Measurements from ENCODE around the gene GGT7.

Gene GGT7, protein sequence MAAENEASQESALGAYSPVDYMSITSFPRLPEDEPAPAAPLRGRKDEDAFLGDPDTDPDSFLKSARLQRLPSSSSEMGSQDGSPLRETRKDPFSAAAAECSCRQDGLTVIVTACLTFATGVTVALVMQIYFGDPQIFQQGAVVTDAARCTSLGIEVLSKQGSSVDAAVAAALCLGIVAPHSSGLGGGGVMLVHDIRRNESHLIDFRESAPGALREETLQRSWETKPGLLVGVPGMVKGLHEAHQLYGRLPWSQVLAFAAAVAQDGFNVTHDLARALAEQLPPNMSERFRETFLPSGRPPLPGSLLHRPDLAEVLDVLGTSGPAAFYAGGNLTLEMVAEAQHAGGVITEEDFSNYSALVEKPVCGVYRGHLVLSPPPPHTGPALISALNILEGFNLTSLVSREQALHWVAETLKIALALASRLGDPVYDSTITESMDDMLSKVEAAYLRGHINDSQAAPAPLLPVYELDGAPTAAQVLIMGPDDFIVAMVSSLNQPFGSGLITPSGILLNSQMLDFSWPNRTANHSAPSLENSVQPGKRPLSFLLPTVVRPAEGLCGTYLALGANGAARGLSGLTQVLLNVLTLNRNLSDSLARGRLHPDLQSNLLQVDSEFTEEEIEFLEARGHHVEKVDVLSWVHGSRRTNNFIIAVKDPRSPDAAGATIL

DNA sequence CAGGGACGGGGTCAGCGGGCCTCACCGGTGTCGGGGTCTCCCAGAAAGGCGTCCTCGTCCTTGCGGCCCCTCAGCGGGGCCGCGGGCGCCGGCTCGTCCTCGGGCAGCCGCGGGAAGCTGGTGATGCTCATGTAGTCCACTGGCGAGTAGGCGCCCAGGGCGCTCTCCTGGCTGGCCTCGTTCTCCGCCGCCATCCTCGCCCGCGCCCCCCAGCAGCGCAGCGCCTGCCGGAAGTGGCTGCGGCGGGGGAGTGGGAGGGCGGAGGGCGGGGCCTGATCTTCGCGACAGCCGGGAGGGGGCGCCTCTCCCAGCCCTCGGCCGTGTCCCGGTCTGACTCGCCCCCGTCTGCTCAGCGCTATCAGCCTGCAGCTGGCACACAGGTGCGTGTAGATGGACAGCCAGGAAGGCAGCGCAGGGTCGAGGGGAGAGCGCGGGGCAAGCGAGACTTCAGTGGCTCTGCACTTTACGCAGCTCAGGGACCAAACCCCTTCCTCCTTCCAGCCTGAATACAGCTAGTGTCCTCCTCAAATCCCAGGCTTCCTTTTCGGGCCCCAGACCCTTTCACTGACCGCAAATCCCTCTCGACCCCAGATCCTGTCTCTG lies at the start of gene GGT7:
Gene GGT7 (minus strand): TSS at position 235 of the 603 bp plus-strand sequence. CDS start 41 bp downstream, at position 194.
- TF ChIP-seq, protein P1, sequence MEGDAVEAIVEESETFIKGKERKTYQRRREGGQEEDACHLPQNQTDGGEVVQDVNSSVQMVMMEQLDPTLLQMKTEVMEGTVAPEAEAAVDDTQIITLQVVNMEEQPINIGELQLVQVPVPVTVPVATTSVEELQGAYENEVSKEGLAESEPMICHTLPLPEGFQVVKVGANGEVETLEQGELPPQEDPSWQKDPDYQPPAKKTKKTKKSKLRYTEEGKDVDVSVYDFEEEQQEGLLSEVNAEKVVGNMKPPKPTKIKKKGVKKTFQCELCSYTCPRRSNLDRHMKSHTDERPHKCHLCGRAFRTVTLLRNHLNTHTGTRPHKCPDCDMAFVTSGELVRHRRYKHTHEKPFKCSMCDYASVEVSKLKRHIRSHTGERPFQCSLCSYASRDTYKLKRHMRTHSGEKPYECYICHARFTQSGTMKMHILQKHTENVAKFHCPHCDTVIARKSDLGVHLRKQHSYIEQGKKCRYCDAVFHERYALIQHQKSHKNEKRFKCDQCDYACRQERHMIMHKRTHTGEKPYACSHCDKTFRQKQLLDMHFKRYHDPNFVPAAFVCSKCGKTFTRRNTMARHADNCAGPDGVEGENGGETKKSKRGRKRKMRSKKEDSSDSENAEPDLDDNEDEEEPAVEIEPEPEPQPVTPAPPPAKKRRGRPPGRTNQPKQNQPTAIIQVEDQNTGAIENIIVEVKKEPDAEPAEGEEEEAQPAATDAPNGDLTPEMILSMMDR (IDR thresholded peaks at IDR 0.05; ENCODE audit: poor library complexity, severe bottlenecking): peak; percentile 100
- DNase-seq (ENCODE audit: low spot score): peak; percentile 95
- ATAC-seq (ENCODE audit: low read depth): peak; percentile 47
- Histone ChIP-seq H3K36me3 (ENCODE audit: low read depth) (no peaks in the 10 kb centered on the region), H3K4me3 (ENCODE audit: severe bottlenecking) (peak within 1 kb of the TSS; percentile 41), H3K4me1 (ENCODE audit: insufficient read depth, poor library complexity, severe bottlenecking) (peaks cover 22% of the 10 kb centered on the region), H3K9me3 (ENCODE audit: severe bottlenecking) (no peaks in the 10 kb centered on the region), H3K27me3 (ENCODE audit: insufficient read depth, poor library complexity, severe bottlenecking) (no peaks in the 10 kb centered on the region), H3K27ac (ENCODE audit: poor library complexity, severe bottlenecking) (no peak within 1 kb of the TSS)

DNA sequence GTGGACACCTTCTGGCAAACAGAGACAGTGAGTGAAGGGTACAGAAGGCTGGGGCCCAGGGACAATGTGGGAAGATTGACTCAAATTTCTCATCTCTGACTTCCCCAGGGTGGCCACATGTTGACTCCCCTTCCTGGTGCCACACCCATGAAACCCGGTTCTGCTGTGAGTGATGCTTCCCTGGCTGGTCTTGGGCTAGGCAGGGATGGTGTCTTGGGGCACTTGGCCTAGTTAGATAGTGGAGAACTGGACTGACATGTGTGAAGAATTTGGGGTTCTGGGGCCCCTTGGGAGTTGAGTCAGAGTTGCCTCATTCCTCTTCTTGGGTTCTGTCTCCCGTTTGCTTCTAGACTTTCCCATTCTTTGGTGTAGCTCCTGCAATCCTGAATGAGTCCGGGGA lies 48.8 kb upstream of the GGT7 start:
- Histone ChIP-seq H3K27ac (ENCODE audit: poor library complexity, severe bottlenecking) (peak overlapping the region; percentile 65), H3K9me3 (ENCODE audit: severe bottlenecking) (no peaks in the 10 kb centered on the region), H3K27me3 (ENCODE audit: insufficient read depth, poor library complexity, severe bottlenecking) (no peaks in the 10 kb centered on the region), H3K4me3 (ENCODE audit: severe bottlenecking) (no peak overlapping the region), H3K4me1 (ENCODE audit: insufficient read depth, poor library complexity, severe bottlenecking) (peaks cover 24% of the 10 kb centered on the region), H3K36me3 (ENCODE audit: low read depth) (peaks cover 97% of the 10 kb centered on the region)
- DNase-seq (ENCODE audit: low spot score) (no peak), ATAC-seq (ENCODE audit: low read depth) (no peak)
- TF ChIP-seq, protein P1 (IDR thresholded peaks at IDR 0.05; ENCODE audit: poor library complexity, severe bottlenecking): no peak

DNA sequence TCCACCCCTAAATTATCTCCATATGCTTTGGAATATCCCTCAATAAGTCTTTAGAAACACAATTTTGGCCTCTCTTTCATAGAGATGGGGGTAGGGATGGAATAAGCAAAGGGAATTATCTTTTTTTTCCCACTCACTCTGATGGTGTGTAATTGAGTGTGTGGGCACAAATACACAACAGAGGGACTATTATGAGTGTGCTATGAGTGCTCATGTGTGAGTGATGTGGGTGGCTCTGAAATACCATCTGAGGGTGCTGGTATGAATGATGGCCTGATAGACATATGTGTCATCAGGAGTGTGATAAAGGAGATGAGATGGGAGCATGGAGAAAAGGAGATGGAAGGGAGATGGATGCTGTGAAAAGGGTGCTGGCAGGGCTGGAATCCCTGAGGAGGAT lies 47.4 kb upstream of the GGT7 start:
- Histone ChIP-seq H3K27me3 (ENCODE audit: insufficient read depth, poor library complexity, severe bottlenecking) (no peaks in the 10 kb centered on the region), H3K4me3 (ENCODE audit: severe bottlenecking) (no peak overlapping the region), H3K9me3 (ENCODE audit: severe bottlenecking) (no peaks in the 10 kb centered on the region), H3K36me3 (ENCODE audit: low read depth) (peaks cover 97% of the 10 kb centered on the region), H3K4me1 (ENCODE audit: insufficient read depth, poor library complexity, severe bottlenecking) (peaks cover 24% of the 10 kb centered on the region), H3K27ac (ENCODE audit: poor library complexity, severe bottlenecking) (no peak overlapping the region)
- ATAC-seq (ENCODE audit: low read depth) (no peak), DNase-seq (ENCODE audit: low spot score) (no peak)
- TF ChIP-seq, protein P1 (IDR thresholded peaks at IDR 0.05; ENCODE audit: poor library complexity, severe bottlenecking): no peak

GRCh38 chr20:34916774-34917354 lies 44.2 kb upstream of the GGT7 start:
- ATAC-seq (ENCODE audit: low read depth): no peak
- DNase-seq (ENCODE audit: low spot score): peak; percentile 39
- H3K9me3 ChIP-seq (ENCODE audit: severe bottlenecking): no peaks in the 10 kb centered on the region
- peaks cover 100% of the 10 kb centered on the region for H3K36me3 ChIP-seq (ENCODE audit: low read depth)
- H3K4me3 ChIP-seq (ENCODE audit: severe bottlenecking): no peak overlapping the region
- TF ChIP-seq, protein P1 (IDR thresholded peaks at IDR 0.05; ENCODE audit: poor library complexity, severe bottlenecking): no peak
- H3K27me3 ChIP-seq (ENCODE audit: insufficient read depth, poor library complexity, severe bottlenecking): no peaks in the 10 kb centered on the region
- H3K27ac ChIP-seq (ENCODE audit: poor library complexity, severe bottlenecking): no peak overlapping the region
- H3K4me1 ChIP-seq (ENCODE audit: insufficient read depth, poor library complexity, severe bottlenecking): peaks cover 8% of the 10 kb centered on the region

Data from RWPE2 (cell line).